Thymus (tissue), 11 donors: ENCODE data around the gene PRC1. TPM values are rescaled to one million over a fixed set of nuclear protein-coding genes. Genes with fewer than 3 reads are reported as not detected.
"Not testable (repeated sequence)": the region's sequence is repeated elsewhere in the genome, so short reads cannot be mapped to it uniquely, and the experiment has no call there.

ENCODE experiments used
- DNase-seq, 9 donors: peaks; one replicate each; pipeline ENCODE4 v3.0.0-alpha.2; 2013; ENCODE audit warnings: low spot score in 9 of 9, low read depth in 6 of 9, missing footprints in 1 of 9
- H3K27ac ChIP-seq, 2 donors: one replicate each; pipeline ENCODE4 v1.5.1; 2013; ENCODE audit warnings: control low read depth in 1 of 2, low read depth in 1 of 2, low read length in 1 of 2, mild to moderate bottlenecking in 1 of 2, moderate library complexity in 1 of 2
- H3K27me3 ChIP-seq, 2 donors: one replicate each; pipeline ENCODE4 v1.5.1; 2013; ENCODE audit warnings: low read length in 1 of 2; ENCODE audit not compliant: control insufficient read depth in 2 of 2, insufficient read depth in 1 of 2
- H3K36me3 ChIP-seq, 2 donors: one replicate each; pipeline ENCODE4 v1.5.1; 2013; ENCODE audit warnings: low read length in 1 of 2, mild to moderate bottlenecking in 1 of 2, moderate library complexity in 1 of 2; ENCODE audit not compliant: control insufficient read depth in 2 of 2, insufficient read depth in 2 of 2
- H3K4me1 ChIP-seq, 2 donors: one replicate each; pipeline ENCODE4 v1.5.1; 2013; ENCODE audit warnings: low read length in 2 of 2; ENCODE audit not compliant: control insufficient read depth in 2 of 2, insufficient read depth in 2 of 2
- H3K4me3 ChIP-seq, 2 donors: one replicate each; pipeline ENCODE4 v1.5.1; 2013; ENCODE audit warnings: low read length in 2 of 2, control low read depth in 1 of 2, mild to moderate bottlenecking in 1 of 2
- H3K9me3 ChIP-seq, 2 donors: one replicate each; pipeline ENCODE4 v1.5.1; 2013; ENCODE audit warnings: low read length in 1 of 2, mild to moderate bottlenecking in 1 of 2; ENCODE audit not compliant: control insufficient read depth in 2 of 2, insufficient read depth in 1 of 2
- WGBS: extraction: QIAGEN DNeasy Blood & Tissue Kit; methylation state at CpG from one replicate; pipeline ENCODE4 v1.1.7; 2013; 5-methylcytosine and 5-hydroxymethylcytosine counted together
- polyA plus RNA-seq: library from polyadenylated mRNA; stranded (reverse); fragments of 200-250 nt; gene quantifications from one replicate; pipeline ENCODE4 v1.2.3, GENCODE V29; 2013
- total RNA-seq: library from RNA; stranded (reverse); fragments of 120-200 nt; gene quantifications from one replicate; pipeline ENCODE4 v1.2.4, GENCODE V29; 2013
- donor health status: healthy.

PRC1 gene
- total and polyA plus RNA-seq, 2 donors: 18.7 to 90.9 TPM

DNA sequence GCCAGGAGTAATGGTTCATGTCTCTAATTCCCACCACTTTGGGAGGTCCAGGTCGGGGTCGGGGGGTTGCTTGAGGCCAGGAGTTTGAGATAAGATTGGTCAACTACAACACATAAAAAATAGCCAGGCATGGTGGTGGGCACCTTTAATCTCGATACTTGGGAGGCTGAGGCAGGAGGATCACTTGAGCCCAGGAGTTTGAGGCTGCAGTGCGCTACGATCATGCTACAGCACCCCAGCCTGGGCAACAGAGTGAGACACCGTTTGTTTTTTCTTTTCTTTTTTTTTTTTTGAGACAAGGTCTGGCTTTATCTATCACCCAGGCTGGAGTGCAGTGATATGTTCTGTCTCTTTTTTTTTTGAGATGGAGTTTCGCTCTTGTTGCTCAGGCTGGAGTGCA, 29.4 kb upstream of the PRC1 start:
- no peak overlapping the region for H3K4me3 ChIP-seq
- H3K9me3 ChIP-seq: no peaks in the 10 kb centered on the region
- H3K27me3 ChIP-seq: no peaks in the 10 kb centered on the region
- WGBS: 98% methylated on average over 7 of the region's 7 CpGs
- H3K36me3 ChIP-seq: no peaks in the 10 kb centered on the region
- H3K4me1 ChIP-seq: peaks cover 0 to 8% of the 10 kb centered on the region in 2 donors
- DNase-seq: no peak
- H3K27ac ChIP-seq: no peak overlapping the region

DNA sequence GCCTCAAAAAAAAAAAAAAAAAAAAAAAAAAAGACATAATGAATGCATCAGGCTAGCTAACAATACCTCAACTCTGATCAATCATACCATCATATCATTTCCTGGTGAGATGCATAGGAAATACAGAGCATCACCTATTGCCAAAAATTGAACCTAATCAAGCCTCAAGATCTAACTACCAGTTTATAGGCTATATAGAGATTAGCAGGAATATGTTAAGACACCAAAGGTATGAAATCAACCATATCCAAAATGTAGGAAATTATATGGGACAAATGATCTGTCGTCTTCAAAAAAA, 28.4 kb upstream of the PRC1 start:
- H3K4me3 ChIP-seq: peak overlapping the region; percentile 68 to 69
- peak overlapping the region in 1 of 2 donors; percentile 39 for H3K27ac ChIP-seq
- no peaks in the 10 kb centered on the region for H3K36me3 ChIP-seq
- H3K9me3 ChIP-seq: no peaks in the 10 kb centered on the region
- H3K27me3 ChIP-seq: no peaks in the 10 kb centered on the region
- 33% methylated on average over 1 of the region's 1 CpG for WGBS
- H3K4me1 ChIP-seq: peaks cover 0 to 8% of the 10 kb centered on the region in 2 donors
- peak in 1 of 9 donors; percentile 1 for DNase-seq

DNA sequence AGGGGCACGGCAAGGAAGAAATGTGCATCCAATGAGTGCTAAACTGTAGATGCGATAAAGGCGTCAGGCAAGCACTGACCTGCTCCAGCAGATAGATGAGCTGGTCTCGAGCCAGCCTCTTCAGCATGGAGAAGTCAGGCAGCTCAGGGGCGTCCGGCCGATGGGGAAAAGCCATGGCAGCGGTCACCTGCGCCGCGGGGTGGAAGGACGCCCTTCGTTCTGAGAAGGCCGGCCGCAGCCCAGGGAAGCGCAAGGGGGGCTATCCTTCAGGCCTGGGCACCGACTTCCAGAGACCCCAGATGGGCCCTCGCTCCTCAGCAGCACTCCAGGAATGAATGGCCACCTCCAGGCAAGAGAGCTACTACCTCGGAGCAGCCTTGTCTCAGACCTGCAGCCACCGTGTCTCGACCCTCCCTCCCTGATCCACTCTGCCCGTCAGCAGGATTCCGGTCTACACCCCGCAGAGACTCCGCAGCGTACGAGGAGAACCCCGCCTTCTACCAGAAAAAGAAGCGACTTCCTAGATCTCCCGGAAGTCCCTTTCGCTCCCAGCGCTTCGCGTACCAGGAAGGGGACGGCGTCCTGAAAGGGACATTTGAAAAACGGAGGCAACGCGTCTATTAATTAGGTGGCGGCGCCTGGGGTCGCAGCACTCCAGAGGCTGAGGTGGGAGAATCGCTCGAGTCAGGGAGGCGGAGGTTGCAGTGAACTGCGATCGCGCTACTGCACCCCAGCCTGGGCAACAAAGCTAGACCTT, 27.9 kb upstream of the PRC1 start, which contains the start of gene VPS33B:
TSS of gene VPS33B (minus strand) at position 520 of the 757 bp plus-strand sequence. CDS start at position 175, 345 bp downstream.
- Histone ChIP-seq H3K4me1 (peaks cover 0 to 8% of the 10 kb centered on the region in 2 donors), H3K4me3 (peak within 1 kb of the TSS; percentile 68 to 69), H3K27me3 (no peaks in the 10 kb centered on the region), H3K27ac (peak within 1 kb of the TSS; percentile 39 to 62), H3K9me3 (no peaks in the 10 kb centered on the region), H3K36me3 (no peaks in the 10 kb centered on the region)
- DNase-seq: peak; percentile 65 to 92 (median 81)
- WGBS: under 1% methylated on average over 48 of the region's 48 CpGs

DNA sequence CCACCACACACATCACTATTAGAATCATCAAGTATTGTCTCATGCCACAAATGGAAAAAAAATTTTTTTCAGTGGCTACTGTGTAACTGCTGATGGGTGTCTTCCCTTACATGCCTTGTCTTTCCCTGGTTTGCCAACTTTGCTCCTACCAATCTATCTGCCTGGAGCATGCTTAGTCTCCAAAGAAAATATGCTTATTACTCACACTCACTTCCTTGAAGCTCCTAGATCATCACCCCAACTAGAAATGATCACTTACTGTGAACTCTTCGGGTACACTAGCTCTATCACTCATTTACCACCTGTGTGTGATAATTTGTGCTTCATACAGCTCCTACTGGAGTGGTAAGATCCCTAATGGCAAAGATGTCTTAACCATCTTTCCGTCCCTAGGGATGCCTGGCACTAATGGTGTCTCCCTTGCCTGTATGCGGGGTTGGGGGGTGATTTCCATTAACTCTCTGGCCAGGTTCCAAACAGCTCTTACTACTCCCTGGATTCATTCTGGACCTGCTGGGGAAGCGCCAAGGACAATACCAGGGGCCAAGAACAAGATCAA, 27.3 kb upstream of the PRC1 start:
- peak overlapping the region in 1 of 2 donors; percentile 2 for H3K27ac ChIP-seq
- 25% methylated on average over 4 of the region's 4 CpGs for WGBS
- peak in 2 of 9 donors; percentile 2 to 4 for DNase-seq

DNA sequence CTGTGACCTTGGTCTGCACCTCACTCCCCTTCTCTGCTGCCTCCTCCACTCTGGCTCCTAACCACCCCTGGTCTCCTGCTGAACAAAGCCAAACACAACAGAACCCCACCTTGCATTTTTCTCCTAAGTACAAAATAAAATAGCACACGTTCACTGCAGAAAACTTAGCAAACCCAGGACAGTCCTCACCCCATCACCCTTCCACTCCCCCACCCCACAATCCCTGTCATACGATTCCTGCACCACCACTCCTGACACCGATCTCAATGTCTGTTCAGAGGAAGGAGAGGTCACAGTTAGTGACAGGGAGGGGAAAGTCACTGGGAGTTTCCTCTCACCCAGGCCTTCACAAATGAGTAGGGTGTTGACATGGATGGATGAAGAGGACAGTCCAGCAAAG, 23.8 kb upstream of the PRC1 start:
- no peak overlapping the region for H3K4me3 ChIP-seq

More for the DNA sequence above, 27.3 kb upstream of the PRC1 start:
- peaks cover 4 to 5% of the 10 kb centered on the region in 2 donors for H3K36me3 ChIP-seq
- no peaks in the 10 kb centered on the region for H3K27me3 ChIP-seq
- H3K4me1 ChIP-seq: peaks cover 0 to 8% of the 10 kb centered on the region in 2 donors
- peak overlapping the region; percentile 68 to 69 for H3K4me3 ChIP-seq
- no peaks in the 10 kb centered on the region for H3K9me3 ChIP-seq

DNA sequence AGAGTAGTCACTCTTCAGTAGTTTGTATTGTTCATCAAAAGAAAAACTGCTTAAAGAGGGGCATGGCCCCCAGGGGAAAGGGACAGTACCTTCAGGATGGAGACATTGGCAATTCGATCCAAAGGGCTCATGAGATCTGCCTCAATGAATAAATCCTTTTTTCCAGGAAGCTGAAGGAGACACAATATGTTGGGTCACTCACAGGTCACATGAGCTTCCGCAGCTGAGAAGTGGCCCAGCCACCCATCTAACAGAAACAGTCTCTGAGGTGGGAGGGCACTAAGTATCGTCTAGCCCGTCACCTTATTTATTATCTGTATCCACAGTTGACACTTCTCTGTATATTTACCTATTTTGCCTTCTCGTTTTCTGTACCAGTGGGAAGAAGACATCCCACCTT, 23.4 kb upstream of the PRC1 start:
- WGBS: 95% methylated on average over 5 of the region's 5 CpGs
- Histone ChIP-seq H3K9me3 (no peaks in the 10 kb centered on the region), H3K4me3 (no peak overlapping the region), H3K4me1 (peaks cover 0 to 8% of the 10 kb centered on the region in 2 donors), H3K27ac (no peak overlapping the region), H3K36me3 (peaks cover 20 to 23% of the 10 kb centered on the region in 2 donors), H3K27me3 (no peaks in the 10 kb centered on the region)
- no peak for DNase-seq

More for the DNA sequence above, 23.8 kb upstream of the PRC1 start:
- 95% methylated on average over 3 of the region's 3 CpGs for WGBS
- no peaks in the 10 kb centered on the region for H3K27me3 ChIP-seq
- peaks cover 15 to 20% of the 10 kb centered on the region in 2 donors for H3K36me3 ChIP-seq
- H3K9me3 ChIP-seq: no peaks in the 10 kb centered on the region
- no peak overlapping the region for H3K27ac ChIP-seq
- DNase-seq: no peak
- peaks cover 0 to 8% of the 10 kb centered on the region in 2 donors for H3K4me1 ChIP-seq

DNA sequence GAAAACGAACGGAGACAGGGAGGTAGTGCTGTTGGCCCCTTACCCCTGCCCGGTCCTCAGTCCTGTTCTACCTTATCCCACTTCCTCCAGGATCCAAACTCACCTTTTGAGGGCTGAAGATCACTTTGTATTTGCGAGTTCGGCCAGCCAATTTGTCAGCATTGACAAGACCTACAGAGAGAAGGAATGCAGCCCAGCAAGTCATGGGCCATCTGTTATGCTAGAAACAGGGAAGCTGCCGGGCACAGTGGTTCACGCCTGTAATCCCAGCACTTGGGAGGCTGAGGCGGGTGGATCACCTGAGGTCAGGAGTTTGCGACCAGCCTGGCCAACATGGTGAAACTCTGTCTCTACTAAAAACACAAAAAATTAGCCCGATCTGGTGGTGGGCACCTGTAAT, 19.4 kb upstream of the PRC1 start:
- H3K36me3 ChIP-seq: peaks cover 33 to 39% of the 10 kb centered on the region in 2 donors
- H3K4me1 ChIP-seq, H3K27me3 ChIP-seq, H3K27ac ChIP-seq, DNase-seq, H3K9me3 ChIP-seq, H3K4me3 ChIP-seq: not testable (repeated sequence)
- 98% methylated on average over 10 of the region's 10 CpGs for WGBS

DNA sequence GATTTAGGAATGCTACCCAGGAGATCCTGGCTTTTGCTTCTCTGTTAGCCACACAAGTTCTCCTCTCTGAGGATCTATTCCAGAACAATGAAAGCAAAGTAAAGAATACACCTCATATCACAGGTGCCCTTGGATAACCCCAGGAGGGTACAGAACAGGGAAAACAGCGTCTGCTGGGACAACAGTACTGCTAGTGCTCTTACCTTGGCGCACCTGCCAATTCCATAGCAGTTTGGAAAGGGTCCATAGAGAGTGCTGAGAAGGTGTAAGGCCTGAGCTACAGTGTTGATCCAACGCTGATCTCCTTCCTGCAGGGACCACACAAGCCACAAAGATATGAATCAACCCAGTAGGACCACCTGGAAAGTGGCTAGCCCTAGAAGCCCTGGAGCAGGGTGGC, 12.9 kb upstream of the PRC1 start:
- Histone ChIP-seq H3K27ac (no peak overlapping the region), H3K27me3 (no peaks in the 10 kb centered on the region), H3K9me3 (no peaks in the 10 kb centered on the region), H3K4me3 (no peak overlapping the region), H3K36me3 (peaks cover 60 to 61% of the 10 kb centered on the region in 2 donors), H3K4me1 (no peaks in the 10 kb centered on the region)
- WGBS: 91% methylated on average over 3 of the region's 3 CpGs
- DNase-seq: no peak

DNA sequence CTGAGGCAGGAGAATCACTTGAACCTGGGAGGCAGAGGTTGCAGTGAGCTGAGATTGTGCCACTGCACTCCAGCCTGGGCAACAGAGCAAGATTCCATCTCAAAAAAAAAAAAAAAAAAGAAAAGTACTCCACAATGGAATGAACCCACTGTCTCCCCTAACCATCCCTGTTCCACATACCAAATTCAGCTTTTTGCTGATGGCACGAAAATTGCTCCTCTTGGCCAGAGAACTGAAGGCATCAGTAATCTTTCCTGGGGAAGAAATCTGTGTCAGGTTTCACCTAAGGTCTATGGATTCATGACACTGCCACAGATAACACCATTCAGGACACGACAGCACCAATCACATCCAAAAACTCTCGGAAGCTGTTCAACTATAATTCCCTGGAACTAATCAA, 6.9 kb upstream of the PRC1 start:
- no peak overlapping the region for H3K27ac ChIP-seq
- H3K36me3 ChIP-seq: peaks cover 61 to 69% of the 10 kb centered on the region in 2 donors
- H3K4me1 ChIP-seq: no peaks in the 10 kb centered on the region
- H3K27me3 ChIP-seq: no peaks in the 10 kb centered on the region
- DNase-seq: no peak
- H3K9me3 ChIP-seq: no peaks in the 10 kb centered on the region
- no peak overlapping the region for H3K4me3 ChIP-seq
- 94% methylated on average over 3 of the region's 3 CpGs for WGBS
